ENCODE measurements around the gene SHBG. TPM values are rescaled to one million over a fixed set of nuclear protein-coding genes. Genes with fewer than 3 reads are reported as not detected.
A peak's percentile ranks its signal among the peaks of the same experiment; 100 is the strongest.

SHBG gene
- total and polyA plus RNA-seq, 2 experiments from 2014 or later = 0.96 TPM; not detected in 1

DNA sequence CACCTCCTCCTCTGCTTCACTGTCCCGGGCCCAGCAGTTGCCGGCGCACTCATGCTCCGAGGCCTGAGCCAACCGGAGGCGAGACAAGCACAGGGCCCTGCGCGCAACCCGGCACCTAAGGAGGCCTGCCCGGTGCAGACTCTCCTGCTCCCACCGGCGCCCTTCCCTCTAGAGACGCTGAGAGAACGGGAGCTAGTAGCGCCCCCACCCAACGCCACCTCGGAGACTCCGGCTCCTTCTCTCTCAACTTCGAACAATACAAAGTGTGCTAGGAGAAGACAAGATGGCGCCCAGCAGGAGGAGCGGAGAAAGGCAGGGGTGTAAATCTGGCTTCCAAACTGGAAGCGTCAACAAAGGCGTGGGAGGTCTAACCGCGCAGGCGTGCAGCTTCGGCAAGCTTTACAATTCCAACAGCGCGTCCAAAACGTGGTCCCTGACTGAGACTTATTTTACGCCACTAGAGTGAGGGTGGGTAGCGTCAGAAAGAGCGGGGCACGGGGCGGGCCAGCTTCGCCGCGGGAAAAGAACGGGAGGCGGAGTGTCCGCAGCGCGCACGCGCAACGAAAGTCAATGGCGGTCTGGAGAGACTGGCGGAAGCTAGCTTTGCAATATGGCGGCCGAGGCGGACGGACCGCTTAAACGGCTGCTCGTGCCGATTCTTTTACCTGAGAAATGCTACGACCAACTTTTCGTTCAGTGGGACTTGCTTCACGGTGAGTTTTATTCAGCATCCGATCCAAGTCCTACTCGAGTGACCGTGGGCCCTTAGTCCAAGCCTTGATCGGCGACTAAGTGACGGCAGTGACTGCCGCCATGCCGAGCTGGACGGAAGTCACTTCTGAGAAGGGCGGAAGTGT, 46.5 kb upstream of the SHBG start, which contains the start of gene MPDU1:
TSS of gene MPDU1 (plus strand) at position 600 of the 857 bp plus-strand sequence. CDS start at position 611, 11 bp downstream.
- in situ Hi-C loops (cut with MboI) = no loop called here
- H3K4me2 ChIP-seq (ENCODE audit: unreplicated experiment) = peak within 1 kb of the TSS; percentile 86
- H3K27me3 ChIP-seq (replicated peaks; ENCODE audit: insufficient read depth) = no peaks in the 10 kb centered on the region
- peak within 1 kb of the TSS; percentile 69 for H2AFZ ChIP-seq
- H3K4me1 ChIP-seq (ENCODE audit: insufficient read depth) = peaks cover 55% of the 10 kb centered on the region
- peak within 1 kb of the TSS; percentile 88 for H3K9ac ChIP-seq
- peak; percentile 98 for DNase-seq
- TF ChIP-seq EZH2 (IDR thresholded peaks at IDR 0.05; ENCODE audit: insufficient read depth, poor library complexity, severe bottlenecking) = no peak
- no peak for TF ChIP-seq EZH2phosphoT487 (IDR thresholded peaks at IDR 0.05; ENCODE audit: insufficient read depth, low read depth)
- H3F3A ChIP-seq (ENCODE audit: insufficient read depth) = peaks cover 48% of the 10 kb centered on the region
- H3K36me3 ChIP-seq (ENCODE audit: low read depth) = peaks cover 2% of the 10 kb centered on the region; the same call in 1 of the 2 replicates
- no peaks in the 10 kb centered on the region; the same call in 1 of the 2 replicates for H4K20me1 ChIP-seq (ENCODE audit: insufficient read depth)
- peak within 1 kb of the TSS; percentile 88 for H3K27ac ChIP-seq
- no peaks in the 10 kb centered on the region for H3K9me2 ChIP-seq (ENCODE audit: insufficient read depth)
- peak within 1 kb of the TSS; percentile 80 for H3K4me3 ChIP-seq
- H3K9me3 ChIP-seq (ENCODE audit: low read depth) = no peaks in the 10 kb centered on the region
- peaks cover 58% of the 10 kb centered on the region for H3K79me2 ChIP-seq (ENCODE audit: insufficient read depth)
- 15% methylated on average over 69 of the region's 69 CpGs for WGBS, 2 experiments (ENCODE audit: low coverage in 1 of 2, low lambda C conversion rate in 2 of 2, missing lambda C conversion rate in 2 of 2)

DNA sequence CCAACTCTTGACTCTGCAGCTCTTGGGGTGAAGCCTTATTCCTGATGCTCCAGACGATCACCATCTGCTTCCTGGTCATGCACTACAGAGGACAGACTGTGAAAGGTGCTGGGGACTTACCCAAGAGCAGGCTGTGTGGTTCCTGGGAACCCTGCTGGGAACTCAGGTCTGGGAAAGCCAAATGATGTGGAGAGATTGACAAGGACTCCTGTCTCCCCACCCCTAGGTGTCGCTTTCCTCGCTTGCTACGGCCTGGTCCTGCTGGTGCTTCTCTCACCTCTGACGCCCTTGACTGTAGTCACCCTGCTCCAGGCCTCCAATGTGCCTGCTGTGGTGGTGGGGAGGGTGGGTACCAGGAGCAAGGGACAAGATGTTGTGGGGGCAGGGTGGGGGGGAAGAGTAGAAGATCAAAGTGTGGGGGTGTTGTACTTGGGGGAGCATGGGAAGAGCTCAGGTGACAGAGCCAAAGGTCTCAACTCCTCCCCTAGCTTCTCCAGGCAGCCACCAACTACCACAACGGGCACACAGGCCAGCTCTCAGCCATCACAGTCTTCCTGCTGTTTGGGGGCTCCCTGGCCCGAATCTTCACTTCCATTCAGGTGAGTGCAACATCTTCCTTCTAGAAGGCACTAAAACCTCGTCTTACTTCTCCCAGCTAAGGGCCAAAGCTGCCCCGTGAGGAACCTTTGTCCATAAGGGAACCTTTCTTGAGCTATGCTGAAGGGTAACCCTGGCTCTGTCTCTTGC, 43.1 kb upstream of the SHBG start:
- no peak for TF ChIP-seq EZH2phosphoT487 (IDR thresholded peaks at IDR 0.05; ENCODE audit: insufficient read depth, low read depth)
- TF ChIP-seq EZH2 (IDR thresholded peaks at IDR 0.05; ENCODE audit: insufficient read depth, poor library complexity, severe bottlenecking) = no peak
- H3K4me1 ChIP-seq (ENCODE audit: insufficient read depth) = peaks cover 58% of the 10 kb centered on the region
- no peak for DNase-seq
- H3K27ac ChIP-seq = peak overlapping the region; percentile 78
- no peak overlapping the region for H2AFZ ChIP-seq
- peaks cover 35% of the 10 kb centered on the region for H3K79me2 ChIP-seq (ENCODE audit: insufficient read depth)
- H3K4me3 ChIP-seq = no peak overlapping the region
- WGBS, 2 experiments (ENCODE audit: low coverage in 1 of 2, low lambda C conversion rate in 2 of 2, missing lambda C conversion rate in 2 of 2) = 49 to 50% methylated on average over 9 of the region's 9 CpGs
- peak overlapping the region; percentile 60 for H3K4me2 ChIP-seq (ENCODE audit: unreplicated experiment)
- in situ Hi-C loops (cut with MboI) = no loop called here
- H3K9me3 ChIP-seq (ENCODE audit: low read depth) = no peaks in the 10 kb centered on the region
- H3K27me3 ChIP-seq (replicated peaks; ENCODE audit: insufficient read depth) = no peaks in the 10 kb centered on the region
- H4K20me1 ChIP-seq (ENCODE audit: insufficient read depth) = no peaks in the 10 kb centered on the region
- H3K9ac ChIP-seq = peak overlapping the region; percentile 44
- peaks cover 40% of the 10 kb centered on the region for H3F3A ChIP-seq (ENCODE audit: insufficient read depth)
- no peaks in the 10 kb centered on the region for H3K9me2 ChIP-seq (ENCODE audit: insufficient read depth)
- peaks cover 4% of the 10 kb centered on the region; the same call in 1 of the 2 replicates for H3K36me3 ChIP-seq (ENCODE audit: low read depth)

DNA sequence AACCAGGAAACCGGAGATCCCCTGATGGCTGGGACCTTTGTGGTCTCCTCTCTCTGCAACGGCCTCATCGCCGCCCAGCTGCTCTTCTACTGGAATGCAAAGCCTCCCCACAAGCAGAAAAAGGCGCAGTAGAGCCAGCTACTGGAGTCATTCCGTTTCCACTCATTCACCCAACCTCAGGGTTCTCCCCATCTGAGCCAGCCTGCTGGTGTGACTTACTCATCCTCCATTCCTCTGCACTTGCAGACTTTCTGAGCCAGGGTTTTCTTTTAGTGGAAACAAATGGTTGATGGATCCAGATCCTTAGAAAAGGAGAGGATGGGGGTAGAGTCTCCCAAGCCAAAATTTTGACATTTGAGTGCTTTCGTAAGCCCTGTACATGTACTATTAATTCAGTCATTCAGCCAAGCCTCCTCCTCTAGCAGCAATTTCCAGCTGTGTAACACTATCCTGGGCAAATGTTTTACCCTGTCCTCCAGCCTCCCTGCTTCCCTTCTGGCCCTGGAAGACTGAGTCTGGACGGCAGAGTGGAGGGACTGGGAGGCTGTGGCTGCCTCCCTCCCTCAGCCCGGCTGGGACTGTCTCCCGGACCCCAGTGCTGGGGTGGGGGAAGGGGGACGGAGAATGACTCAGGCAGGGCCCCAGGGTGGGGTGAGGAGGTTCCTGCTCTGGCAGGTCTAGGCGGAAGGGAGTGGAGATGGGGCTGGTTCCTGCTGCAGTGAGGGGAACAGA, 42.3 kb upstream of the SHBG start:
- Histone ChIP-seq H3K4me3 (peak overlapping the region; percentile 44), H3K27ac (peak overlapping the region; percentile 78), H3K9me3 (ENCODE audit: low read depth) (no peaks in the 10 kb centered on the region), H3K9ac (peak overlapping the region; percentile 66), H2AFZ (no peak overlapping the region), H3K27me3 (replicated peaks; ENCODE audit: insufficient read depth) (no peaks in the 10 kb centered on the region), H3F3A (ENCODE audit: insufficient read depth) (peaks cover 40% of the 10 kb centered on the region), H3K4me1 (ENCODE audit: insufficient read depth) (peaks cover 52% of the 10 kb centered on the region), H3K9me2 (ENCODE audit: insufficient read depth) (no peaks in the 10 kb centered on the region), H3K79me2 (ENCODE audit: insufficient read depth) (peaks cover 28% of the 10 kb centered on the region), H4K20me1 (ENCODE audit: insufficient read depth) (no peaks in the 10 kb centered on the region), H3K36me3 (ENCODE audit: low read depth) (peaks cover 4% of the 10 kb centered on the region; the same call in 1 of the 2 replicates), H3K4me2 (ENCODE audit: unreplicated experiment) (peak overlapping the region; percentile 77)
- 1 to 4% methylated on average over 12 of the region's 12 CpGs for WGBS, 2 experiments (ENCODE audit: low coverage in 1 of 2, low lambda C conversion rate in 2 of 2, missing lambda C conversion rate in 2 of 2)
- no peak for TF ChIP-seq EZH2phosphoT487 (IDR thresholded peaks at IDR 0.05; ENCODE audit: insufficient read depth, low read depth)
- no peak for TF ChIP-seq EZH2 (IDR thresholded peaks at IDR 0.05; ENCODE audit: insufficient read depth, poor library complexity, severe bottlenecking)
- in situ Hi-C loops (cut with MboI) = no loop called here
- DNase-seq = peak; percentile 98
